MCF 10A (cell line): ENCODE measurements around the gene CLPX. TPM values are rescaled to one million over a fixed set of nuclear protein-coding genes. Genes with fewer than 3 reads are reported as not detected.

Experiments used
- BruUV-seq: library from RNA; stranded (reverse); fragments of 400-500 nt; replicated peaks from 2 replicates; lab custom pipeline; 2021; lab: Mats Ljungman, UMichigan
- CTCF ChIA-PET: fragments of 300-600 bp; sonication (Branson Sonifier 250); formaldehyde crosslinking; extraction: SDS; loops from one replicate; lab custom pipeline; 2021; ENCODE audit warnings: antibody characterized with exemption, inconsistent platforms; lab: Yijun Ruan, JAX
- POLR2A ChIA-PET: fragments of 300-600, 350-650 bp; sonication (Branson Sonifier 250); formaldehyde crosslinking; extraction: SDS; loops from one replicate; lab custom pipeline; 2020; ENCODE audit warnings: antibody characterized with exemption, inconsistent platforms; lab: Yijun Ruan, JAX
- DNase-seq: peaks from one replicate; pipeline ENCODE4 v3.0.0-alpha.2; 2018; ENCODE audit not compliant: unreplicated experiment
- H3K27ac Mint-ChIP-seq: one replicate; pipeline ENCODE4 v1.8.0; 2022; ENCODE audit warnings: mild to moderate bottlenecking, low read depth, mixed read lengths; ENCODE audit not compliant: unreplicated experiment
- H3K27me3 Mint-ChIP-seq: one replicate; pipeline ENCODE4 v1.8.0; 2022; ENCODE audit warnings: mixed read lengths; ENCODE audit not compliant: insufficient read depth, unreplicated experiment
- H3K36me3 Mint-ChIP-seq: one replicate; pipeline ENCODE4 v1.8.0; 2022; ENCODE audit warnings: mild to moderate bottlenecking, moderate library complexity, mixed read lengths; ENCODE audit not compliant: insufficient read depth, unreplicated experiment
- H3K4me1 Mint-ChIP-seq: one replicate; pipeline ENCODE4 v1.8.0; 2022; ENCODE audit warnings: mixed read lengths; ENCODE audit not compliant: insufficient read depth, unreplicated experiment
- H3K4me3 Mint-ChIP-seq: one replicate; pipeline ENCODE4 v1.8.0; 2022; ENCODE audit warnings: mild to moderate bottlenecking, moderate library complexity, mixed read lengths; ENCODE audit not compliant: unreplicated experiment
- H3K9me3 Mint-ChIP-seq: one replicate; pipeline ENCODE4 v1.8.0; 2022; ENCODE audit warnings: mixed read lengths; ENCODE audit not compliant: unreplicated experiment
- CTCF ChIP-seq: fragments of 200-600 bp; IDR thresholded peaks from one replicate; pipeline ENCODE4 v1.8.0; 2022; ENCODE audit warnings: antibody characterized with exemption, mild to moderate bottlenecking; ENCODE audit not compliant: unreplicated experiment
- intact Hi-C: fragments of 100-400 bp; cut with micrococcal nuclease; formaldehyde crosslinking; loops from 2 replicates; pipeline ENCODE4 v1.14.1; 2022
- total RNA-seq: library from RNA; stranded (reverse); gene quantifications from 2 replicates; pipeline ENCODE4 v1.2.3, GENCODE V29; 2022

Gene CLPX
- total RNA-seq, 1 experiment from 2014 or later = 48.9 TPM

- DNase-seq = no peak
- no TSS peak for BruUV-seq
- POLR2A ChIA-PET = interaction anchor here (0.9 to 1.5 kb wide), 2 partner anchors 17 to 18 kb away, joined by 3 read pairs; partner anchors contain the start of gene PDCD7
- intact Hi-C loops = no loop called here
- H3K27me3 Mint-ChIP-seq = no peaks in the 10 kb centered on the region
- H3K4me3 Mint-ChIP-seq = no peak overlapping the region
- peaks cover 62% of the 10 kb centered on the region for H3K36me3 Mint-ChIP-seq
- CTCF ChIA-PET = interaction anchor here (0.7 to 1.7 kb wide), 2 partner anchors 156 to 385 kb away, joined by 3 to 4 read pairs; no protein-coding TSS in a partner anchor
- no peak overlapping the region for H3K27ac Mint-ChIP-seq
- H3K4me1 Mint-ChIP-seq = no peaks in the 10 kb centered on the region
- H3K9me3 Mint-ChIP-seq = no peaks in the 10 kb centered on the region
- no peak for TF ChIP-seq CTCF
These were observed 69.6 kb downstream of the CLPX start for GRCh38 chr15:65115542-65115941.

- H3K27ac Mint-ChIP-seq = no peak within 1 kb of the TSS
- no peaks in the 10 kb centered on the region for H3K9me3 Mint-ChIP-seq
- no peak for DNase-seq
- H3K36me3 Mint-ChIP-seq = peaks cover 58% of the 10 kb centered on the region
- no TSS peak for BruUV-seq
- intact Hi-C loops = no loop called here
- POLR2A ChIA-PET = interaction anchor here (0.9 kb wide), 1 partner anchor 17 kb away, joined by 3 read pairs; no protein-coding TSS in a partner anchor
- CTCF ChIA-PET = interaction anchor here (0.7 to 1.7 kb wide), 4 partner anchors 18 to 384 kb away, joined by 3 to 4 read pairs (median 4); no protein-coding TSS in a partner anchor
- H3K4me1 Mint-ChIP-seq = no peaks in the 10 kb centered on the region
- no peak for TF ChIP-seq CTCF
- H3K4me3 Mint-ChIP-seq = no peak within 1 kb of the TSS
- no peaks in the 10 kb centered on the region for H3K27me3 Mint-ChIP-seq
These were observed 70.1 kb downstream of the CLPX start, which contains the start of gene UBAP1L for GRCh38 chr15:65115086-65115485. Gene UBAP1L, minus strand, starts transcription at chr15:65115200. Its CDS starts 8,985 bp downstream, at chr15:65106215.

- Mint-ChIP-seq H3K4me1 (no peaks in the 10 kb centered on the region), H3K9me3 (no peaks in the 10 kb centered on the region), H3K4me3 (no peak overlapping the region), H3K36me3 (peaks cover 39% of the 10 kb centered on the region), H3K27ac (no peak overlapping the region), H3K27me3 (no peaks in the 10 kb centered on the region)
- BruUV-seq = no TSS peak
- ChIA-PET CTCF (interaction anchor here (0.6 to 1.2 kb wide), 3 partner anchors 9 to 812 kb away, joined by 3 to 9 read pairs (median 3); no protein-coding TSS in a partner anchor), POLR2A (interaction anchor here (0.6 kb wide), 2 partner anchors 285 to 377 kb away, joined by 3 read pairs; partner anchors contain the start of gene PIF1)
- no peak for TF ChIP-seq CTCF
- intact Hi-C loops = no loop called here
- DNase-seq = no peak
These were observed 74.4 kb downstream of the CLPX start for GRCh38 chr15:65110676-65111292.

GRCh38 chr15:65106011-65106590 is 79.0 kb downstream of the CLPX start:
- H3K36me3 Mint-ChIP-seq = peaks cover 50% of the 10 kb centered on the region
- DNase-seq = no peak
- no peaks in the 10 kb centered on the region for H3K4me1 Mint-ChIP-seq
- TF ChIP-seq CTCF = no peak
- BruUV-seq = no TSS peak
- intact Hi-C loops = no loop called here
- no peak overlapping the region for H3K27ac Mint-ChIP-seq
- CTCF ChIA-PET = interaction anchor here (0.6 kb wide), 1 partner anchor 210 kb away, joined by 3 read pairs; no protein-coding TSS in a partner anchor
- H3K4me3 Mint-ChIP-seq = no peak overlapping the region
- POLR2A ChIA-PET = interaction anchor here (1.1 kb wide), 1 partner anchor 15 kb away, joined by 3 read pairs; no protein-coding TSS in a partner anchor
- no peaks in the 10 kb centered on the region for H3K9me3 Mint-ChIP-seq
- no peaks in the 10 kb centered on the region for H3K27me3 Mint-ChIP-seq
